NCI-H1930 (cell line): ENCODE results near the gene KDM3A.

Source experiments
- DNase-seq, 2 experiments: peaks; one replicate each; lab custom pipeline; 2025; lab: John Stamatoyannopoulos, UW

The KDM3A gene

GRCh38 chr2:86440631-86441391 lies at the start of gene KDM3A:
KDM3A (plus strand) TSS chr2:86441371; CDS start chr2:86442048, 677 bp downstream.
- peak; percentile 97 to 98 for DNase-seq

- DNase-seq: no peak
Observed at GRCh38 chr2:86392873-86393518, 48.2 kb upstream of the KDM3A start.

GRCh38 chr2:86393521-86394491 lies 47.4 kb upstream of the KDM3A start:
- DNase-seq: no peak

- peak in 1 of 2 experiments; percentile 22 for DNase-seq
Observed at GRCh38 chr2:86396291-86396785, 44.8 kb upstream of the KDM3A start.

DNA sequence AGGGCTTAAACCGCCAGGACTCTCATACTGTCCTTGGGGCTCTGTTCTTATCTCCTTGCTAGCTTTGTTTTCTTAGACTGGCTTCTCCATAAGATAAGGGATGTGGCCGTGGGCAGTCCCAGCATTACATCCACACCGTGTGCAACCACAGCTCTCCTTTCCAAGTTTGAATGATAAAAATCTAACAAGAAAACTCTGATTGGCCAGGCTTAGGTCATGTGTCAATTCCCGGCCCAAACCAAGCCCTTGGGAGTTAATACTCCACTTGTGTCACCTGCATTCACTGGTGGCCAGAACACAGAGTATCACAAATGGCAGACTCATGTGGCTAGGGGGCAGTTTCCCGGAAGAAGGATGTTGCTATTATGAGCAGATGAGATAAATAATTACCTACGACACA lies 43.2 kb upstream of the KDM3A start:
- no peak for DNase-seq

DNA sequence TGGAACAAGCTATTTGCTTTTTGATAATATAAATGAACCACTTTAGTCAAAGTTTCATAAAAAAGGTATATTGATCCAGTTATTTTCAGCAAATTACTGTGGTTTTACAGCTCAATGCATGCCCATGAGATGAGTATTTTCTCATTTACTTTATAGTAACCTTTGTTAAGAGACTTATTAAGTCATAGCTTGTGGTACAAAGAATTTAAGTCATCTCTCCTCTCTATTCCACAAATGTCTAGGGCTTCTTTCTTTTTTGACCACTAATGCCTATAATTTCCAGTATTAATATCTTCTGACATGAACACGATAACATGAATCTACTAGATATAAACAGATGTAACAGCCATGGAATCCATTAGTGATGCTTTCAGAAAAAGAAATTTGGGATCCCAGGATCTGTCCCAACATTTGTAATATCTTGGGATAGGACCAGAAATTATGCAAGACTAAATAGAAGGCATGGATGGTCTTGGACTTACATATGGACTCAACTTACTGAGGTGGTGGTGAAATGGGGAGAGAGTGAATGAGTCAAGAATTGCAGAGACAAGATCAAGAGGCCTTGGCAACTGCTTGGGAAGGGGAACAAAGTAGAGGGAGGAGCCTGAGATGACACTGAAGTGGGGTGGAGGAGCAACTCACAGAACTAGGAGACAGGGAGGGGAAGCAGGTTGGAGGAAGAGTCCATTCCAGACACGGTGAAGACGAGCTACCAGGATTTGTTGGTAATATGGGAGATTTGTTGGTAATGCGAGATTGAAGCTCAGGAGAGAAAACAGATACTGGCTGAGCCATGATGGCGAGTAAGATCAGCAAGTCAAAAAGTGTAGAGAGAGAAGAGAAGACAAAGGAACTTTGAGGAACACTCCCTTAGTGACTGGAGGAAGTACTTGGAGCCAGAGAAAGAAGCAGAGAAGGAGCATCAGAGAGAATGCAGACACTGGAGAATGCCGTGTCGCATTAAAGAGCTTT lies 42.4 kb upstream of the KDM3A start:
- DNase-seq: no peak

DNA sequence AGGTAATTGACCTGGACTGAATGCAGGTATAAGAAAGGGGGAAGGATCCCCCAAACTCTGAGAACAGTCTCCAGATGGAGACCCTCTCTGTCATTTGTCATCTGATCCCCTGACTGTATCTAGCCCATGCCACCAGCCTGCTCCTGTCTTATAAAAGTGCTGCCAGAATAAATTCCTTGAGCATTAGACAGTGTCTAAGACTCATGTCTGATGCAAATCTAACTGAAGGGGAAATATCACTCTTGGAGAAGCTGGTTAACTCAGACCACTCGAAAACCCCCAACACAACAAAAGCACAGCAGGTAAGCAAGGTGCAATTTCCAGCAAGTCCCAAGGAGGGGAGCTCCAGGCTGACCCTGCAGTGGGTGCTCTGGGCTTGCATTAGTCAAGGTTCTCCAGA lies 40.9 kb upstream of the KDM3A start:
- no peak for DNase-seq

GRCh38 chr2:86410581-86410980 lies 30.6 kb upstream of the KDM3A start:
- DNase-seq: no peak

DNA sequence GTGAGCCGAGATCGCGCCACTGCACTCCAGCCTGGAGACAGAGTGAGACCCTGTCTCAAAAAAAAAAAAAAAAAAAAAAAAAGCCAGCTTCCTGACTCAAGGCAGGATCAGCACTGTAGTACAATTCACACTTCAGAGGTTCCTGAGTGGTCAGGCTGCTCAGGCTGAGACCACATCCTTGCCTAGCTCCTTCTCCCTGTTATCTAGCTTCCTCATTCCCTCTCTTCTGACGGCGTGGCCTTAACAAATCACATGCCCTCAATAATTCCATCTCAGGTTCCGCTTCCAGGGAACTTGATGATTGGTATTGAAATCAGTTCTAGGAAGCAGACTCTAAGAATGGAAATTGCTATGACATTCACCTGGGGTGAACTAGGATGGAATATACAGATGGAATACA lies 29.8 kb upstream of the KDM3A start:
- DNase-seq: no peak

DNA sequence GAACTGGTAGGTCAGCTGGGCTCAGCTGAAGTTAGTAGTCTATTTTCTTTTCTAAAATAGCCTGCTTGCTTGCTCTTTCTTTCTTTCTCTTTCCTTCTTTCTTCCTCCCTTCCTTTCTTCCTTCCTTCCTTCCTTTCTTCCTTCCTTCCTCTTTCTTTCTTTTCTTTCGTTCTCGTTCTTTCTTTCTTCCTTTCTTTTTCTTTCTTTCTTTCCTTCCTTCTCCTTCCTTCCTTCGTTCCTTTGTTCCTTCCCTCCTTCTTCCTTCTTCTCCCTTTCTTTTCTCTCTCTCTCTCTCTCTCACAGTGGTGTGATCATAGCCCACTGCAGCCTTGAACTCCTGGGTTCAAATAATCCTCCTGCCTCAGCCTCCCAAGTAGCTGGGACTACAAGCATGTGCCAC lies 29.2 kb upstream of the KDM3A start:
- DNase-seq: no peak

DNA sequence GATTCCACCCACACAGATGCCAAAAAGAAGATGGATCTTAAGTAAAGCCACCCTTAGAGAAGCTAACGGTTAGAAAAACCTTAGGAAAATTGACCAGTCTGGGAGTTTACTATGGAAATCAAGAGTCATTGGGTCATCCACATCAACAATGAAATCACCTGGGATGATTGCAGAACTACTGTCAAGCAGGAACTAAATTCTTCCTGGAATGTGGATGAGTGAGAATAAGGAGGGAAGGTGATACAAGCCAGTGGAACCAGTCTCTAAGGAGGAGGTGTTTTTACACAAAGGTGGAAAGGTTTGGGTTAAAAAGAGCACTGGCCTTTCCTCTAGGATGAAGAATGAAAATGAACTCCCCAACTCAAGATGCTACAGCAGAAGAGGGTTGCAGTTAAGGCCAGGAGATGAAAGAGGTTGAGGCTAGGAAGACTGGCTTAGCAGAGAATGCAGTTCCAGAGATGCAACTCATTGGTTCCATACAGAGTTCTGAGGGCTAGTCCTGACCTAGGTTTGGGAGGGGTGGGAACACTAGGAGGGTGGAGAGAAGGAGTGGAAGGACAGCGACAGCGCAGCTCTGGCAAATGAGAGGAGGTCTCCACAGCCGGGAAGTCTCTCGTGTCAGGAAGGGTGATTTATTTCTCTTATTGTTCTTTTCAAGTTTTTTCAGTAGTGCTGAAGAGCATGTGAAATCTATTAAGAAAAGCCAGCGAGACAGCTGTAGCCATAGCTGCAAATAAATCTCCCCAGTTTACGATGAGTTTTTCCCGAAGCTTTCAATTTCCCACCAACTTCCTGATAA lies 27.7 kb upstream of the KDM3A start:
- DNase-seq: no peak

DNA sequence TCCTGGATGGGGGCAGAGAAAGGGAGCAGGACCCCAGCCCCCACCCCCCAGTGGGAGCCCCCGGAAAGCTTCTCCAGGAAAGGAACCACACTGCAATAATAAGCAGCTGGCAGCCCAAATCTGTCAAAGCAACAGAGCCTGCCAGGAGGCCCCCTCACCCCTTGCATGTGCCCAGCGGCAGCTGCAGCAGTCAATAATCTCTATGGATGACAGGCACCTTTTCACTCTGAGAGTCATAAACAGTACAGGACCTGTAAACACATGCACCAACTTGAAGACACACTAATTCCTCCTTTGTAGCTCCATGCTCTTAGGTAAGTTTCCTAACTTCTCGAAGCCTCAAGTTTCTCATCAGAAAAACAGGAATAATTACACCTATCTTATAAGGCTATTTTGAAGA lies 26.2 kb upstream of the KDM3A start:
- DNase-seq: no peak

DNA sequence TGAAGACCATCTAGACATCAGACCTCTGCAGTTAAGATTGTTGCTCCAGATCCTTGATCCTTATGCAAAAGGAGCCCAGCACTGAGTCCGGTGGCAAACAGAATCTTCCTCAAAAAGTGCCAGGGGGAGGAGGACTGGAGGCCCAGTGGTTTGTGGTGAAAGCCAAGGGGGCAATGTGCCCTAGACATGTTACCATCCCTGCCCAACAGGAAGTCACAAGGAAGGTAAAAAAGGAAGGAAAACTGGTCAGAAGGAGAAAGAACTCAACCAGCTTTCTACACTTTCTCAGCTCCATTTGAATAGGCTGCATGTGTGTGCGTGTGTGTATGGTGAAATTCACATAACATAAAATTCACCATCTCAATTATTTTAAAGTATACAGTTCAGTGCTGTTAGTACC lies 25.0 kb upstream of the KDM3A start:
- DNase-seq: no peak

DNA sequence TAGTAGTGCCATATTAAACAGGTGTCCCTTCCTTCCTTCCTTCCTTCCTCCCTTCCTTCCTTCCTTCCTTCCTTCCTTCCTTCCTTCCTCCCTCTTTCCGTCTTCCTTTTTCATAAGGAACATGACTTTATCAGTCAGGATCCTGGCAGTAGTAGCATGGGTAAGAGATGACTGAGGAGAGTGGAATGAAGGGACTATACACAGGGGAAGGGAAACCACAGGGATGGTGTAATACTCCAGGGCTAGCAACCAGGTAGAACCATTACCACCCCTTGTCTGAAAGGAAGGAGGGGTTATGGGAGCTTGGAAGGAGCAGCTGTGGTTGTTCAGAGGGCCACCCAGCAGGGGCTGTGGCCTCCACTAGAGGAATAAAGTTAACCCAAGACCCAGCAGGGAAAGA lies 23.2 kb upstream of the KDM3A start:
- DNase-seq: no peak

GRCh38 chr2:86420913-86421312 lies 20.3 kb upstream of the KDM3A start:
- no peak for DNase-seq

- DNase-seq: no peak
Observed at GRCh38 chr2:86426271-86426670, 14.9 kb upstream of the KDM3A start.

GRCh38 chr2:86429335-86429734 lies 11.8 kb upstream of the KDM3A start:
- DNase-seq: no peak

DNA sequence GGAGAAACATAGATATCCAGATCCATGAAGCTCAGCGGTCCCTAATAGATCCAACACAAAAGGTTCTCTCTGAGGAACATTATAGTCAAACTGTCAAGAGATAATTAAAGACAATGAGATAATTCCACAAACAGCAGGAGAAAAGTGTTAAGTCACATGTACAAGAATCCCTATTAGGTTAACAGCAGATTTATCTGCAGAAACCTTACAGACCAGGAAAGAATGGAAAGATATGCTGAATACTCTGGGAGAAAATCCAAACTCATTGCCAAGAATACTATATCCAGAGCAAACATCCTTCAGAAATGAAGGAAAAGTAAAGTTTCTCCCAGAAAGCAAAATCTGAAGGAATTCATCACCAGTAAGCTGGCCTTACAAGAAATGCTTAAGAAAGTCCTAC lies 10.8 kb upstream of the KDM3A start:
- no peak for DNase-seq

GRCh38 chr2:86433137-86433536 lies 8.0 kb upstream of the KDM3A start:
- DNase-seq: no peak

GRCh38 chr2:86434290-86434689 lies 6.9 kb upstream of the KDM3A start:
- no peak for DNase-seq
